ENCODE results near the gene TBPL1.

GRCh38 chr6:133992992-133993680 lies 40.1 kb downstream of the TBPL1 start:
- TF ChIP-seq POLR2A (IDR thresholded peaks at IDR 0.05; ENCODE audit: low read depth, low read length) (no peak), TAF1 (IDR thresholded peaks at IDR 0.05; ENCODE audit: low read depth, low read length) (no peak), POLR2AphosphoS5 (IDR thresholded peaks at IDR 0.05; ENCODE audit: low read depth, low read length) (no peak)

Measured in GM12891 (cell line).